IMR-90 (cell line): Measurements from ENCODE around the gene MYOCD. TPM values are rescaled to one million over a fixed set of nuclear protein-coding genes. Genes with fewer than 3 reads are reported as not detected.

ENCODE experiments used
- ATAC-seq: fragments of 200-7000 bp; cut with Tn5 transposase; 2 replicates; pipeline ENCODE4 v1.9.1; 2020; ENCODE audit warnings: low read depth, mild to moderate bottlenecking, moderate library complexity
- BruUV-seq: library from RNA; stranded (reverse); fragments of 400-500 nt; replicated peaks from 2 replicates; lab custom pipeline; 2021; lab: Mats Ljungman, UMichigan
- CTCF ChIA-PET: fragments of 300-600 bp; formaldehyde crosslinking; extraction: SDS; loops from one replicate; lab custom pipeline; 2021; ENCODE audit warnings: antibody characterized with exemption; lab: Yijun Ruan, JAX
- POLR2A ChIA-PET: fragments of 300-600 bp; sonication (Branson Sonifier 250); formaldehyde crosslinking; loops from one replicate; lab custom pipeline; 2022; ENCODE audit warnings: antibody characterized with exemption; ENCODE audit not compliant: unreplicated experiment; lab: Charles Lee
- DNase-seq: peaks from one replicate; pipeline ENCODE4 v3.0.0; 2013
- H2AFZ ChIP-seq: replicated peaks from 2 replicates; pipeline ENCODE3; 2013; ENCODE audit warnings: low read length, mild to moderate bottlenecking; ENCODE audit not compliant: poor library complexity
- H2AK5ac ChIP-seq: 2 replicates; pipeline ENCODE4 v1.6.1; 2013; ENCODE audit warnings: low read depth, low read length, inconsistent platforms
- H2AK9ac ChIP-seq: replicated peaks from 2 replicates; pipeline ENCODE3; 2013; ENCODE audit warnings: mild to moderate bottlenecking, low read depth, low read length, moderate library complexity; ENCODE audit not compliant: poor library complexity
- H2BK120ac ChIP-seq: 2 replicates; pipeline ENCODE4 v1.6.1; 2013; ENCODE audit warnings: low read depth, low read length, inconsistent platforms
- H2BK15ac ChIP-seq: 3 replicates; pipeline ENCODE4 v1.6.1; 2013; ENCODE audit warnings: low read depth, low read length, inconsistent platforms
- H2BK20ac ChIP-seq: 2 replicates; pipeline ENCODE4 v1.6.1; 2013; ENCODE audit warnings: low read depth, mild to moderate bottlenecking, inconsistent platforms, low read length, moderate library complexity
- H2BK5ac ChIP-seq: 2 replicates; pipeline ENCODE4 v1.6.1; 2013; ENCODE audit warnings: mild to moderate bottlenecking, low read depth, low read length, inconsistent platforms; ENCODE audit not compliant: poor library complexity, severe bottlenecking
- H3K14ac ChIP-seq: replicated peaks from 2 replicates; pipeline ENCODE4 v1.6.1; 2013; ENCODE audit warnings: low read depth, low read length, inconsistent platforms
- H3K18ac ChIP-seq: 2 replicates; pipeline ENCODE4 v1.6.1; 2013; ENCODE audit warnings: low read depth, low read length, control low read depth
- H3K23ac ChIP-seq: 2 replicates; pipeline ENCODE4 v1.6.1; 2013; ENCODE audit warnings: low read depth, low read length, inconsistent platforms
- H3K27ac ChIP-seq: 2 replicates; pipeline ENCODE4 v1.5.1; 2013; ENCODE audit warnings: mild to moderate bottlenecking, control low read depth, low read length; ENCODE audit not compliant: insufficient read depth
- H3K27me3 ChIP-seq: 2 replicates; pipeline ENCODE4 v1.6.1; 2013; ENCODE audit warnings: low read length; ENCODE audit not compliant: control insufficient read depth, insufficient read depth
- H3K36me3 ChIP-seq: 2 replicates; pipeline ENCODE4 v1.6.1; 2013; ENCODE audit warnings: low read length, mixed read lengths; ENCODE audit not compliant: control insufficient read depth, insufficient read depth
- H3K4ac ChIP-seq: 2 replicates; pipeline ENCODE4 v1.6.1; 2013; ENCODE audit warnings: low read depth, low read length, inconsistent platforms
- H3K4me1 ChIP-seq: 2 replicates; pipeline ENCODE4 v1.6.1; 2013; ENCODE audit warnings: low read length, mixed read lengths; ENCODE audit not compliant: control insufficient read depth, insufficient read depth
- H3K4me2 ChIP-seq: 2 replicates; pipeline ENCODE4 v1.6.1; 2013; ENCODE audit warnings: low read depth, mild to moderate bottlenecking, control low read depth, low read length, moderate library complexity
- H3K4me3 ChIP-seq: 2 replicates; pipeline ENCODE4 v1.5.1; 2013; ENCODE audit warnings: low read depth, mild to moderate bottlenecking, control low read depth, low read length, moderate library complexity; ENCODE audit not compliant: insufficient read depth
- H3K56ac ChIP-seq: 2 replicates; pipeline ENCODE4 v1.6.1; 2013; ENCODE audit warnings: low read length, inconsistent platforms; ENCODE audit not compliant: insufficient read depth; ENCODE audit errors: extremely low read depth
- H3K79me1 ChIP-seq, 2 experiments: 2 replicates each; pipeline ENCODE4 v1.6.1; 2013; ENCODE audit warnings: low read length in 2 of 2, inconsistent platforms in 1 of 2, low read depth in 1 of 2
- H3K9ac ChIP-seq: 2 replicates; pipeline ENCODE4 v1.6.1; 2013; ENCODE audit warnings: low read depth, low read length, control low read depth
- H3K9me1 ChIP-seq: 2 replicates; pipeline ENCODE4 v1.6.1; 2013; ENCODE audit warnings: low read length, inconsistent platforms; ENCODE audit not compliant: insufficient read depth
- H3K9me3 ChIP-seq: 2 replicates; pipeline ENCODE4 v1.6.1; 2013; ENCODE audit warnings: low read length; ENCODE audit not compliant: control insufficient read depth, insufficient read depth
- H4K20me1 ChIP-seq: 2 replicates; pipeline ENCODE4 v1.6.1; 2013; ENCODE audit warnings: low read length, inconsistent platforms; ENCODE audit not compliant: insufficient read depth
- H4K5ac ChIP-seq: 2 replicates; pipeline ENCODE4 v1.6.1; 2013; ENCODE audit warnings: mild to moderate bottlenecking, low read depth, low read length, control low read depth
- H4K8ac ChIP-seq, 2 experiments: 2 replicates each; pipeline ENCODE4 v1.6.1; 2013; ENCODE audit warnings: low read depth in 2 of 2, low read length in 2 of 2, control low read depth in 1 of 2, inconsistent platforms in 1 of 2
- H4K91ac ChIP-seq: 2 replicates; pipeline ENCODE4 v1.6.1; 2013; ENCODE audit warnings: low read depth, low read length, inconsistent platforms; ENCODE audit not compliant: insufficient read depth
- NFE2L2 ChIP-seq: fragments of 150-350 bp; IDR thresholded peaks from 2 replicates; pipeline ENCODE4 v1.6.1; 2016; ENCODE audit warnings: low read depth, mild to moderate bottlenecking, low read length
- RFX5 ChIP-seq: IDR thresholded peaks from 2 replicates; pipeline ENCODE4 v1.8.0; 2012; ENCODE audit warnings: low read depth, mild to moderate bottlenecking, low read length, moderate library complexity
- USF2 ChIP-seq: fragments of 150-350 bp; IDR thresholded peaks from 2 replicates; pipeline ENCODE4 v1.6.1; 2017; ENCODE audit warnings: mild to moderate bottlenecking, antibody characterized with exemption, low read length, low read depth
- WGBS, 2 experiments: methylation state at CpG; one replicate each; pipeline versions ENCODE4 v1.1.5 to v1.1.7; 2013; ENCODE audit warnings: missing lambda C conversion rate in 2 of 2; ENCODE audit not compliant: insufficient read length in 1 of 2; ENCODE audit errors: extremely low coverage in 2 of 2; 5-methylcytosine and 5-hydroxymethylcytosine counted together
- dilution Hi-C: fragments of 300-500 bp; cut with HindIII; formaldehyde crosslinking; loops from one replicate; pipeline ENCODE4 v1.14.3; 2018; ENCODE audit warnings: low sequenced_read_pairs; ENCODE audit not compliant: unreplicated experiment
- in situ Hi-C: fragments of 300-500 bp; cut with MboI; formaldehyde crosslinking; loops from 3 replicates; pipeline ENCODE4 v1.14.3; 2019; ENCODE audit warnings: low sequenced_read_pairs, inconsistent platforms, mixed read lengths
- intact Hi-C: fragments of 100-400 bp; cut with micrococcal nuclease; formaldehyde crosslinking; loops from 2 replicates; pipeline ENCODE4 v1.10.0; 2022
- polyA plus RNA-seq, 3 experiments: library from polyadenylated mRNA; depleted of rRNA; stranded (reverse); fragments of >200 nt; gene quantifications; 2 replicates each; pipeline ENCODE4 v1.2.3, GENCODE V29; 2012; ENCODE audit warnings: low replicate concordance in 1 of 3
- total RNA-seq: library from RNA; depleted of rRNA; stranded (reverse); fragments of >200 nt; gene quantifications from 2 replicates; pipeline ENCODE4 v1.2.3, GENCODE V29; 2012

Gene MYOCD
- total and polyA plus RNA-seq, 2 of the 4 experiments (the other 2 are of a cell fraction): 10.6 to 20.1 TPM

GRCh38 chr17:12623220-12623848, 42.4 kb upstream of the MYOCD start:
- H2AK5ac ChIP-seq: peak overlapping the region; percentile 95
- H3K9me3 ChIP-seq: no peaks in the 10 kb centered on the region
- H3K18ac ChIP-seq: peak overlapping the region; percentile 52
- H4K5ac ChIP-seq: peak overlapping the region; percentile 51
- no peak for ATAC-seq
- H3K79me1 ChIP-seq: peaks cover 0 to 6% of the 10 kb centered on the region in 2 experiments; a peak in 1 of 4 replicates
- peak overlapping the region; percentile 33 for H2AFZ ChIP-seq
- no peak overlapping the region for H3K4me2 ChIP-seq
- TF ChIP-seq USF2 (no peak), RFX5 (no peak), NFE2L2 (no peak)
- H3K4ac ChIP-seq: peak overlapping the region; percentile 94
- peak overlapping the region; percentile 95 for H2BK120ac ChIP-seq
- no peaks in the 10 kb centered on the region for H4K20me1 ChIP-seq
- ChIA-PET POLR2A (interaction anchor here (0.5 kb wide), 1 partner anchor 221 kb away, joined by 3 read pairs; no protein-coding TSS in a partner anchor), CTCF (interaction anchor here (0.6 to 1.5 kb wide), 2 partner anchors 12 to 118 kb away, joined by 3 to 5 read pairs; no protein-coding TSS in a partner anchor)
- WGBS, 2 experiments: 63% methylated on average over 8 of the region's 16 CpGs; no CpG with 5 or more reads in 1 of the 2 experiments
- H3K9me1 ChIP-seq: peaks cover 11% of the 10 kb centered on the region
- BruUV-seq: no TSS peak
- H3K4me1 ChIP-seq: peaks cover 11% of the 10 kb centered on the region
- H2AK9ac ChIP-seq: peak overlapping the region; percentile 39
- H3K4me3 ChIP-seq: no peak overlapping the region
- in situ Hi-C loops: no loop called here
- H3K14ac ChIP-seq: peak overlapping the region; percentile 81
- dilution Hi-C loops: no loop called here
- H3K9ac ChIP-seq: no peak overlapping the region
- no peaks in the 10 kb centered on the region for H3K27me3 ChIP-seq
- peak overlapping the region; percentile 48; the same call in 1 of the 2 replicates for H3K56ac ChIP-seq
- no peaks in the 10 kb centered on the region for H3K36me3 ChIP-seq
- H4K8ac ChIP-seq: peak overlapping the region; percentile 5 to 81; a peak in 3 of 4 replicates
- intact Hi-C loops: no loop called here
- H3K27ac ChIP-seq: peak overlapping the region; percentile 44; the same call in 1 of the 2 replicates
- H2BK15ac ChIP-seq: peak overlapping the region; percentile 49; the same call in 2 of the 3 replicates
- peak overlapping the region; percentile 57 for H3K23ac ChIP-seq
- peak overlapping the region; percentile 83 for H2BK5ac ChIP-seq
- H4K91ac ChIP-seq: peak overlapping the region; percentile 82
- DNase-seq: no peak
- H2BK20ac ChIP-seq: peak overlapping the region; percentile 91
